Vagina (tissue), 2 donors: ENCODE measurements around the gene RABAC1.

Experiments used
- CTCF ChIP-seq, 3 experiments: fragments of 450-650 bp in 2 of 3; fragments of 200-600 bp in 1 of 3; sonication (generic) in 1 of 3; IDR thresholded peaks; one replicate each; pipeline ENCODE4 v1.5.1; 2017 to 2019; ENCODE audit warnings: antibody characterized with exemption in 3 of 3, mild to moderate bottlenecking in 2 of 3, moderate library complexity in 2 of 3
- POLR2A ChIP-seq, 2 donors: fragments of 450-650 bp; IDR thresholded peaks; one replicate each; pipeline ENCODE4 v1.6.1; 2017; ENCODE audit warnings: antibody characterized with exemption in 2 of 2, mild to moderate bottlenecking in 2 of 2, moderate library complexity in 2 of 2
- POLR2AphosphoS5 ChIP-seq, 2 donors: sonication (generic); formaldehyde crosslinking; IDR thresholded peaks; one replicate each; pipeline ENCODE4 v1.9.0; 2017; ENCODE audit warnings: antibody characterized with exemption in 2 of 2, mild to moderate bottlenecking in 2 of 2, low read depth in 1 of 2; ENCODE audit not compliant: insufficient read depth in 1 of 2

GRCh38 chr19:41919948-41920712 lies 39.0 kb downstream of the RABAC1 start:
- no peak for TF ChIP-seq CTCF (IDR thresholded peaks at IDR 0.05)
- TF ChIP-seq POLR2A (IDR thresholded peaks at IDR 0.05): no peak
- TF ChIP-seq POLR2AphosphoS5 (IDR thresholded peaks at IDR 0.05; ENCODE audit: insufficient read depth in 1 of 2, low read depth in 1 of 2): no peak
